Measurements from ENCODE around the gene CNTN6. TPM values are rescaled to one million over a fixed set of nuclear protein-coding genes. Genes with fewer than 3 reads are reported as not detected.

The CNTN6 gene
- total and polyA plus RNA-seq, 2 of the 13 experiments (the other 11 are each of a cell fraction or from before 2014, with no cell fraction given): not detected

DNA sequence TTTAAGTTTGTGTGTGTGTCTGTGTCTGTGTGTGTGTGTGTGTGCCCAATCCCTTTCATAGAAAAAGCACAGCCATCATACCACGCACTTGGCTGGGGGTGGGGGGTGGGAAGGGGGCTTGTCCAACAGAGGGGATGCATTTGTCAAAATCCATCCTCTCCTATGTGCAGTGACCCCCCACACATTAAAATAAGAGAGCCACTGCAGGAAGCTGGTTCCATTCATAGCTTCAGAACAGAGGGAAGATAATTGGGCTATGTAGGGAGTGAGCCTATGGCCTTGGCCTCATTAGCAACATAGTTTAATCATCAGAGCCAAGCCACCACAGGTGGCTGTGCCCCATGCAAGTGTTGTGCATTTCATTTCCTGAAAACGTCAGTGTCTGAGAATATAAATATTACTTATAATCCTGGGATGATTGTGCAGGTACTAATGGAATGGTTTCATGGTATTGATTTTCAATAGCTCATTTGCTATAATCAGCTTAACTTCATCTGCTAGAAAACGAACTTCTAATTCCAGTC is 330.8 kb downstream of the CNTN6 start (continued):
- TF ChIP-seq, protein P1, sequence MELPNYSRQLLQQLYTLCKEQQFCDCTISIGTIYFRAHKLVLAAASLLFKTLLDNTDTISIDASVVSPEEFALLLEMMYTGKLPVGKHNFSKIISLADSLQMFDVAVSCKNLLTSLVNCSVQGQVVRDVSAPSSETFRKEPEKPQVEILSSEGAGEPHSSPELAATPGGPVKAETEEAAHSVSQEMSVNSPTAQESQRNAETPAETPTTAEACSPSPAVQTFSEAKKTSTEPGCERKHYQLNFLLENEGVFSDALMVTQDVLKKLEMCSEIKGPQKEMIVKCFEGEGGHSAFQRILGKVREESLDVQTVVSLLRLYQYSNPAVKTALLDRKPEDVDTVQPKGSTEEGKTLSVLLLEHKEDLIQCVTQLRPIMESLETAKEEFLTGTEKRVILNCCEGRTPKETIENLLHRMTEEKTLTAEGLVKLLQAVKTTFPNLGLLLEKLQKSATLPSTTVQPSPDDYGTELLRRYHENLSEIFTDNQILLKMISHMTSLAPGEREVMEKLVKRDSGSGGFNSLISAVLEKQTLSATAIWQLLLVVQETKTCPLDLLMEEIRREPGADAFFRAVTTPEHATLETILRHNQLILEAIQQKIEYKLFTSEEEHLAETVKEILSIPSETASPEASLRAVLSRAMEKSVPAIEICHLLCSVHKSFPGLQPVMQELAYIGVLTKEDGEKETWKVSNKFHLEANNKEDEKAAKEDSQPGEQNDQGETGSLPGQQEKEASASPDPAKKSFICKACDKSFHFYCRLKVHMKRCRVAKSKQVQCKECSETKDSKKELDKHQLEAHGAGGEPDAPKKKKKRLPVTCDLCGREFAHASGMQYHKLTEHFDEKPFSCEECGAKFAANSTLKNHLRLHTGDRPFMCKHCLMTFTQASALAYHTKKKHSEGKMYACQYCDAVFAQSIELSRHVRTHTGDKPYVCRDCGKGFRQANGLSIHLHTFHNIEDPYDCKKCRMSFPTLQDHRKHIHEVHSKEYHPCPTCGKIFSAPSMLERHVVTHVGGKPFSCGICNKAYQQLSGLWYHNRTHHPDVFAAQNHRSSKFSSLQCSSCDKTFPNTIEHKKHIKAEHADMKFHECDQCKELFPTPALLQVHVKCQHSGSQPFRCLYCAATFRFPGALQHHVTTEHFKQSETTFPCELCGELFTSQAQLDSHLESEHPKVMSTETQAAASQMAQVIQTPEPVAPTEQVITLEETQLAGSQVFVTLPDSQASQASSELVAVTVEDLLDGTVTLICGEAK (IDR thresholded peaks at IDR 0.05): no peak
- TF ChIP-seq, protein P1 (CRISPR knock-in tag; IDR thresholded peaks at IDR 0.05): no peak
- no peak for TF ChIP-seq MIER3 (CRISPR knock-in tag; IDR thresholded peaks at IDR 0.05; ENCODE audit: borderline replicate concordance)

DNA sequence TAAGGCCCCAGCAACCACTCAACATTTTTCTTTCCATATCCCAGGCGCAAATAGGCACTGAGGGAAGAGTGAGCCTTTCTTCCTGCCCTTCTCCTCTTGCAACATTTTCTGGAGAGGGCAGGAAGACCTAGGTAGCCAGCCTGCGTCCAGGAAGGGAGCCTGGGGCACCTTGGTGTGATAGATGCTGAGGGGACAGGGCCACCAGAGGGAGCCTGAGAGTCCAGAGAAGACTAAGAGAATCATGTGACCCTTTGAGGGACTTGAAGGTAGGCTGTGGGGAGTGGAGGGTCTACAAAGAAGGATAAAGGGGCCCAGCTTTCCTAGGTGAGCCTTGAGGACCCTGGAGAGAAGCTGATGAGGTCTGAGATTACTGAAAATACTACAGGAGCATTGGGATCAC is 346.6 kb downstream of the CNTN6 start:
- no peaks in the 10 kb centered on the region for H3K4me1 ChIP-seq (ENCODE audit: insufficient read depth, low read length)
- in situ Hi-C loops (cut with HindIII; ENCODE audit: extremely low pct_ligation_motif_present, low pct_unique_long_range_greater_than_20kb): no loop called here
- BruUV-seq (replicated peaks): no TSS peak
- no peak for FAIRE-seq
- no peaks in the 10 kb centered on the region for H3K27me3 ChIP-seq (ENCODE audit: control insufficient read depth in 1 of 2, insufficient read depth in 2 of 2, low read length in 2 of 2)
- H3K4me3 ChIP-seq (replicated peaks in 1 of 3; ENCODE audit: insufficient read depth in 1 of 3, low read depth in 2 of 3, low read length in 3 of 3): no peak overlapping the region
- no peak overlapping the region for H3K4me2 ChIP-seq (ENCODE audit: low read depth, low read length)
- 13% methylated on average over 2 of the region's 2 CpGs for WGBS (ENCODE audit: low lambda C conversion rate)
- ChIA-PET CTCF (ENCODE audit: low intra/inter-chr PET ratio, low total read pairs) (no interaction called here), POLR2A (no interaction called here)
- no peak overlapping the region for H2AFZ ChIP-seq (ENCODE audit: low read length)
- no peak for ATAC-seq
- H3K27ac ChIP-seq (ENCODE audit: extremely low read length, insufficient read depth, low read length): no peak overlapping the region
- no peaks in the 10 kb centered on the region for H3K36me3 ChIP-seq (replicated peaks in 1 of 2; ENCODE audit: control insufficient read depth in 1 of 2, insufficient read depth in 2 of 2, low read length in 2 of 2)
- intact Hi-C loops (cut with micrococcal nuclease; ENCODE audit: unreplicated experiment): no loop called here
- no peak for TF ChIP-seq FLYWCH1 (CRISPR knock-in tag; IDR thresholded peaks at IDR 0.05)
- TF ChIP-seq, protein P2, sequence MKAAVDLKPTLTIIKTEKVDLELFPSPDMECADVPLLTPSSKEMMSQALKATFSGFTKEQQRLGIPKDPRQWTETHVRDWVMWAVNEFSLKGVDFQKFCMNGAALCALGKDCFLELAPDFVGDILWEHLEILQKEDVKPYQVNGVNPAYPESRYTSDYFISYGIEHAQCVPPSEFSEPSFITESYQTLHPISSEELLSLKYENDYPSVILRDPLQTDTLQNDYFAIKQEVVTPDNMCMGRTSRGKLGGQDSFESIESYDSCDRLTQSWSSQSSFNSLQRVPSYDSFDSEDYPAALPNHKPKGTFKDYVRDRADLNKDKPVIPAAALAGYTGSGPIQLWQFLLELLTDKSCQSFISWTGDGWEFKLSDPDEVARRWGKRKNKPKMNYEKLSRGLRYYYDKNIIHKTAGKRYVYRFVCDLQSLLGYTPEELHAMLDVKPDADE (CRISPR knock-in tag; IDR thresholded peaks at IDR 0.05): no peak
- no peak for TF ChIP-seq POGZ (CRISPR knock-in tag; IDR thresholded peaks at IDR 0.05)
- TF ChIP-seq JUN (CRISPR knock-in tag; IDR thresholded peaks at IDR 0.05): no peak
- no peak for TF ChIP-seq POLR2AphosphoS5 (IDR thresholded peaks at IDR 0.05; ENCODE audit: low read depth, low read length)
- TF ChIP-seq ZNF24 (IDR thresholded peaks at IDR 0.05): no peak
- TF ChIP-seq ETV6 (CRISPR knock-in tag; conservative IDR thresholded peaks at IDR 0.05): no peak
- TF ChIP-seq ZNF605 (CRISPR knock-in tag; IDR thresholded peaks at IDR 0.05): no peak
- TF ChIP-seq TCF12 (IDR thresholded peaks at IDR 0.05): no peak
- TF ChIP-seq TCF12 (CRISPR knock-in tag; IDR thresholded peaks at IDR 0.05): no peak
- TF ChIP-seq ZNF652 (CRISPR knock-in tag; IDR thresholded peaks at IDR 0.05; ENCODE audit: borderline replicate concordance, low read depth): no peak
- H4K20me1 ChIP-seq (ENCODE audit: insufficient read depth, low read length): no peaks in the 10 kb centered on the region
- peaks cover 84% of the 10 kb centered on the region for H3K9me3 ChIP-seq (ENCODE audit: low read length)
- DNase-seq (ENCODE audit: low spot score): no peak
- no peaks in the 10 kb centered on the region for H3K79me2 ChIP-seq (ENCODE audit: insufficient read depth, low read length)
- H3K9ac ChIP-seq (ENCODE audit: insufficient read depth, low read depth, low read length): no peak overlapping the region
